GM12878 (cell line): ENCODE results near the gene DENND1A. TPM values are rescaled to one million over a fixed set of nuclear protein-coding genes. Genes with fewer than 3 reads are reported as not detected.

Experiments
- ATAC-seq: fragments of 200-7000 bp; cut with Tn5 transposase; 3 replicates; pipeline ENCODE4 v1.9.1; 2020; ENCODE audit warnings: mild to moderate bottlenecking, moderate library complexity
- BruUV-seq: library from RNA; stranded (reverse); fragments of 400-500 nt; replicated peaks from 2 replicates; lab custom pipeline; 2021; lab: Mats Ljungman, UMichigan
- CTCF ChIA-PET: fragments of 300-600 bp; sonication (Branson Sonifier 250); formaldehyde crosslinking; extraction: SDS; loops from one replicate; lab custom pipeline; 2021; ENCODE audit warnings: inconsistent platforms; lab: Yijun Ruan, JAX
- POLR2A ChIA-PET: fragments of 350-600 bp; formaldehyde crosslinking; extraction: SDS; loops from one replicate; lab custom pipeline; 2021; ENCODE audit warnings: inconsistent platforms; lab: Charles Lee
- RAD21 ChIA-PET: fragments of 300-600 bp; sonication (Branson Sonifier 250); formaldehyde crosslinking; loops from one replicate; lab custom pipeline; 2023; ENCODE audit warnings: antibody characterized with exemption; ENCODE audit not compliant: unreplicated experiment; lab: Charles Lee
- SMC1A ChIA-PET: fragments of 300-600 bp; sonication (Branson Sonifier 250); formaldehyde crosslinking; loops from one replicate; lab custom pipeline; 2023; ENCODE audit not compliant: unreplicated experiment, uncharacterized antibody; lab: Charles Lee
- DNase-seq: peaks from one replicate; pipeline ENCODE4 v3.0.0-alpha.2; 2011; ENCODE audit warnings: low read depth, low spot score
- FAIRE-seq: peaks from 3 replicates; lab custom pipeline; 2011; peaks lifted over from hg19 to GRCh38; lab: Jason Lieb, UNC
- H2AFZ ChIP-seq: 2 replicates; pipeline ENCODE4 v1.6.0; 2011; ENCODE audit warnings: low read depth, low read length, control low read depth; ENCODE audit not compliant: control insufficient read depth
- H3K27ac ChIP-seq: 2 replicates; pipeline ENCODE4 v1.5.1; 2011; ENCODE audit warnings: control low read depth; ENCODE audit not compliant: control insufficient read depth, insufficient read depth
- H3K27me3 ChIP-seq, 2 experiments: replicated peaks in 1 of 2; 2 replicates each; pipeline versions ENCODE4 v1.6.0 to v1.6.1; 2011; ENCODE audit warnings: low read length in 1 of 2; ENCODE audit not compliant: control insufficient read depth in 2 of 2, insufficient read depth in 2 of 2
- H3K36me3 ChIP-seq, 2 experiments: 2 replicates each; pipeline ENCODE4 v1.5.1; 2011; ENCODE audit warnings: low read length in 1 of 2; ENCODE audit not compliant: control insufficient read depth in 2 of 2, insufficient read depth in 2 of 2
- H3K4me1 ChIP-seq: 2 replicates; pipeline ENCODE4 v1.6.1; 2011; ENCODE audit warnings: mild to moderate bottlenecking, low read length, moderate library complexity, mixed read lengths; ENCODE audit not compliant: control insufficient read depth, insufficient read depth
- H3K4me2 ChIP-seq: 2 replicates; pipeline ENCODE4 v1.6.0; 2011; ENCODE audit warnings: control low read depth; ENCODE audit not compliant: control insufficient read depth, insufficient read depth
- H3K4me3 ChIP-seq: fragments of 200-600 bp; sonication (generic); 2 replicates; pipeline ENCODE4 v1.5.1; 2016
- H3K79me2 ChIP-seq: 2 replicates; pipeline ENCODE4 v1.6.0; 2011; ENCODE audit warnings: low read length; ENCODE audit not compliant: control insufficient read depth, insufficient read depth
- H3K9ac ChIP-seq: 2 replicates; pipeline ENCODE4 v1.8.0; 2011; ENCODE audit warnings: low read length, control low read depth, mixed read lengths; ENCODE audit not compliant: control insufficient read depth, insufficient read depth
- H3K9me3 ChIP-seq: replicated peaks from 3 replicates; pipeline ENCODE4 v1.5.1; 2011; ENCODE audit warnings: mild to moderate bottlenecking, low read length; ENCODE audit not compliant: control insufficient read depth, insufficient read depth
- H4K20me1 ChIP-seq: 2 replicates; pipeline ENCODE4 v1.6.0; 2011; ENCODE audit not compliant: control insufficient read depth, insufficient read depth
- BCLAF1 ChIP-seq: fragments of 450-650 bp; IDR thresholded peaks from 2 replicates; pipeline ENCODE4 v1.6.1; 2017; ENCODE audit warnings: antibody characterized with exemption, mild to moderate bottlenecking, moderate library complexity
- DPF2 ChIP-seq: fragments of 450-650 bp; IDR thresholded peaks from 2 replicates; pipeline ENCODE4 v1.6.1; 2017; ENCODE audit warnings: mild to moderate bottlenecking
- HSF1 ChIP-seq: fragments of 150-350 bp; IDR thresholded peaks from 2 replicates; pipeline ENCODE4 v1.6.1; 2014; ENCODE audit warnings: mild to moderate bottlenecking, low read depth, low read length
- IKZF2 ChIP-seq, 2 experiments: fragments of 450-650 bp; IDR thresholded peaks; 2 replicates each; pipeline ENCODE4 v1.6.1; 2017; ENCODE audit warnings: mild to moderate bottlenecking in 2 of 2, moderate library complexity in 2 of 2
- JUNB ChIP-seq: IDR thresholded peaks from 2 replicates; pipeline ENCODE4 v1.6.1; 2016; ENCODE audit warnings: antibody characterized with exemption, mild to moderate bottlenecking
- NKRF ChIP-seq: fragments of 450-650 bp; conservative IDR thresholded peaks from 2 replicates; pipeline ENCODE4 v1.6.1; 2017; ENCODE audit warnings: mild to moderate bottlenecking, moderate library complexity
- NR2C2 ChIP-seq: IDR thresholded peaks from 2 replicates; pipeline ENCODE4 v1.6.1; 2011; ENCODE audit warnings: borderline replicate concordance, low read depth; ENCODE audit not compliant: control insufficient read depth, insufficient read length
- NR2F1 ChIP-seq: fragments of 450-650 bp; conservative IDR thresholded peaks from 2 replicates; pipeline ENCODE4 v1.6.1; 2017; ENCODE audit warnings: mild to moderate bottlenecking
- SMAD1 ChIP-seq: fragments of 450-650 bp; IDR thresholded peaks from 2 replicates; pipeline ENCODE4 v1.6.1; 2018; ENCODE audit warnings: mild to moderate bottlenecking, low read depth; ENCODE audit not compliant: partially characterized antibody
- ZNF687 ChIP-seq: fragments of 450-650 bp; IDR thresholded peaks from 2 replicates; pipeline ENCODE4 v1.6.1; 2017; ENCODE audit warnings: mild to moderate bottlenecking, moderate library complexity
- WGBS: methylation state at CpG from one replicate; pipeline ENCODE4 v1.1.6; 2016; ENCODE audit warnings: low lambda C conversion rate; ENCODE audit not compliant: insufficient replicate concordance, insufficient coverage; ENCODE audit errors: missing lambda C conversion rate; 5-methylcytosine and 5-hydroxymethylcytosine counted together
- in situ Hi-C: fragments of 300-500 bp; cut with MboI; formaldehyde crosslinking; loops from 9 replicates; pipeline ENCODE4 v1.14.3; 2018; ENCODE audit warnings: mixed read lengths
- intact Hi-C: fragments of 100-400 bp; cut with micrococcal nuclease; formaldehyde crosslinking; loops from one replicate; pipeline ENCODE4 v1.14.2; 2022; ENCODE audit not compliant: unreplicated experiment
- polyA plus RNA-seq, 11 experiments: library from polyadenylated mRNA; depleted of rRNA in 4 of 11; unstranded in 6 of 11; stranded (reverse) in 5 of 11; fragments of >200 nt; fragmentation: Nextera tagmentation in 4 of 11; fragmentation: Illumina TruSeq in 1 of 11; extraction: Ambion mirVana in 4 of 11; extraction: Trizol in 1 of 11; gene quantifications; 1 replicate in 1 of 11; 2 replicates in 10 of 11; pipeline versions ENCODE4 v1.2.1 to v1.2.3, GENCODE V29; 2011 to 2016; ENCODE audit warnings: inconsistent platforms in 2 of 11, missing spikeins in 2 of 11, low read depth in 1 of 11
- total RNA-seq, 4 experiments: library from RNA; depleted of rRNA in 3 of 4; stranded (reverse); fragments of >200 nt in 3 of 4; fragmentation: Illumina TruSeq in 1 of 4; extraction: Trizol in 1 of 4; gene quantifications; 2 replicates each; pipeline versions ENCODE4 v1.2.1 to v1.2.3, GENCODE V29; 2013 to 2021

The DENND1A gene
- total and polyA plus RNA-seq, 10 of the 15 experiments (the other 5 are each of a cell fraction or from before 2014, with no cell fraction given), result 14.1 to 48.6 (median 35.2) TPM

GRCh38 chr9:123362856-123363255, 567.1 kb downstream of the DENND1A start:
- TF ChIP-seq NR2C2 (no peak), DPF2 (no peak), BCLAF1 (no peak), NKRF (no peak), IKZF2 (IDR thresholded peaks at IDR 0.05) (no peak), ZNF687 (no peak), NR2F1 (no peak), JUNB (no peak), HSF1 (no peak), SMAD1 (no peak)
- Histone ChIP-seq H3K27ac (no peak overlapping the region), H3K9me3 (no peaks in the 10 kb centered on the region), H4K20me1 (no peaks in the 10 kb centered on the region), H2AFZ (no peak overlapping the region), H3K36me3 (no peaks in the 10 kb centered on the region), H3K9ac (no peak overlapping the region), H3K27me3 (no peaks in the 10 kb centered on the region; a peak in 1 of 4 replicates), H3K4me1 (peaks cover 17% of the 10 kb centered on the region), H3K4me3 (no peak overlapping the region), H3K4me2 (no peak overlapping the region), H3K79me2 (no peaks in the 10 kb centered on the region)
- in situ Hi-C loops (no loop called here), intact Hi-C loops (no loop called here)
- DNase-seq, result no peak
- ChIA-PET POLR2A (no interaction called here), CTCF (no interaction called here), RAD21 (interaction anchor here (0.9 kb wide), 1 partner anchor 8 kb away, joined by 3 read pairs; no protein-coding TSS in a partner anchor), SMC1A (no interaction called here)
- no peak for ATAC-seq
- no peak for FAIRE-seq
- BruUV-seq, result no TSS peak
- WGBS, result 70% methylated on average over 23 of the region's 23 CpGs
